HepG2 (cell line): ENCODE data around the gene POLR1F. TPM values are rescaled to one million over a fixed set of nuclear protein-coding genes. Genes with fewer than 3 reads are reported as not detected.
A peak's percentile ranks its signal among the peaks of the same experiment; 100 is the strongest.

ENCODE experiments used
- ARNTL ChIP-seq: sonication (generic); formaldehyde crosslinking; IDR thresholded peaks from 2 replicates; pipeline ENCODE4 v1.4.0; 2020; ENCODE audit warnings: mild to moderate bottlenecking, missing genetic modification reagents
- CHD4 ChIP-seq: fragments of 200-600 bp; sonication (generic); IDR thresholded peaks from 2 replicates; pipeline ENCODE4 v1.7.0; 2017; ENCODE audit warnings: mild to moderate bottlenecking, low read length, borderline replicate concordance
- CREM ChIP-seq, 2 experiments: sonication (generic) in 1 of 2; formaldehyde crosslinking in 1 of 2; IDR thresholded peaks; 2 replicates each; pipeline versions ENCODE4 v1.4.0 to v1.6.1; 2016 to 2020; ENCODE audit warnings: antibody characterized with exemption in 1 of 2, mild to moderate bottlenecking in 1 of 2, missing genetic modification reagents in 1 of 2
- DNMT1 ChIP-seq: sonication (generic); formaldehyde crosslinking; IDR thresholded peaks from 2 replicates; pipeline ENCODE4 v1.5.1; 2020; ENCODE audit warnings: mild to moderate bottlenecking, missing genetic modification reagents
- DRAP1 ChIP-seq: IDR thresholded peaks from 2 replicates; pipeline ENCODE4 v1.6.1; 2016; ENCODE audit warnings: missing genetic modification reagents, missing compliant biosample characterization
- EEA1 ChIP-seq: sonication (generic); formaldehyde crosslinking; IDR thresholded peaks from 2 replicates; pipeline ENCODE4 v1.5.1; 2020; ENCODE audit warnings: mild to moderate bottlenecking, missing genetic modification reagents, borderline replicate concordance
- ETV5 ChIP-seq: IDR thresholded peaks from 2 replicates; pipeline ENCODE4 v1.6.1; 2018; ENCODE audit warnings: missing biosample characterization, missing genetic modification reagents, inconsistent platforms, borderline replicate concordance
- FOXK1 ChIP-seq: sonication (generic); formaldehyde crosslinking; IDR thresholded peaks from 2 replicates; pipeline ENCODE4 v1.4.0; 2020; ENCODE audit warnings: low read depth, missing genetic modification reagents, borderline replicate concordance
- HDAC1 ChIP-seq: sonication (generic); formaldehyde crosslinking; IDR thresholded peaks from 2 replicates; pipeline ENCODE4 v1.5.1; 2020; ENCODE audit warnings: mild to moderate bottlenecking, missing genetic modification reagents
- HOXA9 ChIP-seq: sonication (generic); formaldehyde crosslinking; IDR thresholded peaks from 2 replicates; pipeline ENCODE4 v1.8.1; 2022; ENCODE audit warnings: missing genetic modification reagents, mild to moderate bottlenecking, moderate library complexity, borderline replicate concordance
- ISL2 ChIP-seq: sonication (generic); formaldehyde crosslinking; IDR thresholded peaks from 2 replicates; pipeline ENCODE4 v1.5.0; 2020; ENCODE audit warnings: missing genetic modification reagents
- KDM2A ChIP-seq: sonication (generic); formaldehyde crosslinking; IDR thresholded peaks from 2 replicates; pipeline ENCODE4 v1.4.0; 2020; ENCODE audit warnings: low read depth, missing genetic modification reagents, borderline replicate concordance
- MAX ChIP-seq: IDR thresholded peaks from 2 replicates; pipeline ENCODE4 v1.6.1; 2012; ENCODE audit warnings: inconsistent platforms
- NFYC ChIP-seq: IDR thresholded peaks from 2 replicates; pipeline ENCODE4 v1.6.1; 2016; ENCODE audit warnings: missing genetic modification reagents, missing compliant biosample characterization
- NKX3-1 ChIP-seq: sonication (generic); formaldehyde crosslinking; IDR thresholded peaks from 2 replicates; pipeline ENCODE4 v1.5.0; 2020; ENCODE audit warnings: missing genetic modification reagents
- SAFB2 ChIP-seq: sonication (generic); formaldehyde crosslinking; IDR thresholded peaks from 2 replicates; pipeline ENCODE4 v1.5.1; 2020; ENCODE audit warnings: missing genetic modification reagents, low read depth, mild to moderate bottlenecking, borderline replicate concordance
- SIX1 ChIP-seq: sonication (generic); formaldehyde crosslinking; IDR thresholded peaks from 2 replicates; pipeline ENCODE4 v1.4.0; 2020; ENCODE audit warnings: missing genetic modification reagents, borderline replicate concordance
- U2AF2 ChIP-seq: fragments of 200-400 bp; formaldehyde crosslinking; IDR thresholded peaks from 2 replicates; pipeline ENCODE4 v1.6.1; 2017; ENCODE audit warnings: low read depth, mild to moderate bottlenecking, low read length
- ZMYM2 ChIP-seq: sonication (generic); formaldehyde crosslinking; IDR thresholded peaks from 2 replicates; pipeline ENCODE4 v1.8.0; 2022; ENCODE audit warnings: mild to moderate bottlenecking, missing genetic modification reagents
- ZNF232 ChIP-seq: sonication (generic); formaldehyde crosslinking; IDR thresholded peaks from 2 replicates; pipeline ENCODE4 v1.4.0; 2020; ENCODE audit warnings: missing genetic modification reagents, borderline replicate concordance
- ZNF280D ChIP-seq: sonication (generic); formaldehyde crosslinking; IDR thresholded peaks from 2 replicates; pipeline ENCODE4 v1.5.1; 2020; ENCODE audit warnings: mild to moderate bottlenecking, missing genetic modification reagents
- ZNF34 ChIP-seq: sonication (generic); formaldehyde crosslinking; IDR thresholded peaks from 2 replicates; pipeline ENCODE4 v1.4.0; 2020; ENCODE audit warnings: mild to moderate bottlenecking, missing genetic modification reagents, borderline replicate concordance
- ZNF615 ChIP-seq: sonication (generic); formaldehyde crosslinking; IDR thresholded peaks from 2 replicates; pipeline ENCODE4 v1.5.0; 2020; ENCODE audit warnings: mild to moderate bottlenecking, missing genetic modification reagents, borderline replicate concordance
- ZNF672 ChIP-seq: sonication (generic); formaldehyde crosslinking; IDR thresholded peaks from 2 replicates; pipeline ENCODE4 v1.8.1; 2022; ENCODE audit warnings: missing genetic modification reagents
- ZNF790 ChIP-seq: sonication (generic); formaldehyde crosslinking; IDR thresholded peaks from 2 replicates; pipeline ENCODE4 v1.8.0; 2022; ENCODE audit warnings: missing genetic modification reagents, mild to moderate bottlenecking, borderline replicate concordance
- ZNF891 ChIP-seq: sonication (generic); formaldehyde crosslinking; IDR thresholded peaks from 2 replicates; pipeline ENCODE4 v1.5.0; 2020; ENCODE audit warnings: mild to moderate bottlenecking, missing genetic modification reagents
- polyA plus RNA-seq, 8 experiments: library from polyadenylated mRNA; depleted of rRNA in 3 of 8; stranded (reverse) in 7 of 8; unstranded in 1 of 8; fragments of >200 nt; fragmentation: Illumina TruSeq in 4 of 8; extraction: Trizol in 4 of 8; gene quantifications; 2 replicates each; pipeline versions ENCODE4 v1.2.1 to v1.2.3, GENCODE V29; 2011 to 2016; ENCODE audit warnings: low read depth in 4 of 8, missing spikeins in 1 of 8, mixed read lengths in 1 of 8; ENCODE audit not compliant: insufficient read depth in 1 of 8
- total RNA-seq, 5 experiments: library from RNA; depleted of rRNA; stranded (reverse); fragments of >200 nt; fragmentation: Illumina TruSeq; extraction: Trizol; gene quantifications; 2 replicates each; pipeline ENCODE4 v1.2.3, GENCODE V29; 2016; ENCODE audit warnings: low read depth in 1 of 5

The POLR1F gene
- total and polyA plus RNA-seq, 2 of the 13 experiments (the other 11 are each of a cell fraction or from before 2014, with no cell fraction given): 8.0 to 14.9 TPM

GRCh38 chr7:19708397-19709248 lies at the start of gene POLR1F (continued):
- TF ChIP-seq ZNF615 (CRISPR knock-in tag) (no peak), ARNTL (CRISPR knock-in tag) (0 out of 2 replicates have a peak, but pooled peaks have one; percentile 41), HOXA9 (peak; percentile 39; the same call in 1 of the 2 replicates), ETV5 (CRISPR knock-in tag) (peak; percentile 25; the same call in 1 of the 2 replicates), SAFB2 (peak; percentile 57; the same call in 1 of the 2 replicates), KDM2A (peak; percentile 98), EEA1 (CRISPR knock-in tag) (no peak), DNMT1 (CRISPR knock-in tag) (0 out of 2 replicates have a peak, but pooled peaks have one; percentile 76), U2AF2 (0 out of 2 replicates have a peak, but pooled peaks have one; percentile 60), ZNF790 (CRISPR knock-in tag) (no peak), ZNF891 (CRISPR knock-in tag) (peak; percentile 86; the same call in 1 of the 2 replicates), NFYC (0 out of 2 replicates have a peak, but pooled peaks have one; percentile 9), DRAP1 (CRISPR knock-in tag) (peak; percentile 86), CHD4 (no peak), SIX1 (CRISPR knock-in tag) (no peak), FOXK1 (CRISPR knock-in tag) (peak; percentile 92), HDAC1 (CRISPR knock-in tag) (peak; percentile 96), MAX (peak; percentile 92; the same call in 1 of the 2 replicates), CREM (IDR thresholded peaks at IDR 0.05) (peak; percentile 99), CREM (CRISPR knock-in tag; IDR thresholded peaks at IDR 0.05) (peak; percentile 93), ZNF280D (CRISPR knock-in tag) (peak; percentile 12; the same call in 1 of the 2 replicates), ZMYM2 (CRISPR knock-in tag) (no peak), NKX3-1 (CRISPR knock-in tag) (peak; percentile 53; the same call in 1 of the 2 replicates), ZNF34 (CRISPR knock-in tag) (no peak), ZNF672 (CRISPR knock-in tag) (no peak), ZNF232 (CRISPR knock-in tag) (peak; percentile 74; the same call in 1 of the 2 replicates), ISL2 (CRISPR knock-in tag) (peak; percentile 78; the same call in 1 of the 2 replicates)
